SU-DHL-6 (cell line): ENCODE data around the gene CLBA1.

Experiments
- H2AFZ ChIP-seq: fragments of 200-600 bp; sonication (generic); 2 replicates; pipeline ENCODE4 v1.6.1; 2014; ENCODE audit warnings: low read depth, mild to moderate bottlenecking, moderate library complexity, mixed read lengths, antibody characterized with exemption, low read length; ENCODE audit not compliant: severe bottlenecking
- H3F3A ChIP-seq: fragments of 200-600 bp; shearing (Covaris generic); 2 replicates; pipeline ENCODE4 v1.6.0; 2016; ENCODE audit warnings: antibody characterized with exemption, mild to moderate bottlenecking; ENCODE audit not compliant: insufficient read depth
- H3K27ac ChIP-seq: fragments of 200-600 bp; sonication (generic); 2 replicates; pipeline ENCODE4 v1.5.1; 2016; ENCODE audit warnings: low read depth, mild to moderate bottlenecking, low read length, moderate library complexity, mixed read lengths
- H3K27me3 ChIP-seq: fragments of 200-600 bp; sonication (generic), shearing (Covaris generic); 2 replicates; pipeline ENCODE4 v1.6.0; 2014; ENCODE audit warnings: mild to moderate bottlenecking, low read length
- H3K36me3 ChIP-seq: fragments of 200-600 bp; sonication (generic); 2 replicates; pipeline ENCODE4 v1.6.1; 2014; ENCODE audit warnings: mild to moderate bottlenecking, low read length, mixed read lengths
- H3K4me2 ChIP-seq: fragments of 300-600, 200-600 bp; shearing (Covaris generic), sonication (generic); 2 replicates; pipeline ENCODE4 v1.6.0; 2014; ENCODE audit warnings: low read length, low read depth, mild to moderate bottlenecking; ENCODE audit not compliant: poor library complexity, severe bottlenecking
- H3K4me3 ChIP-seq: fragments of 200-600 bp; sonication (generic); 2 replicates; pipeline ENCODE4 v1.5.1; 2014; ENCODE audit warnings: antibody characterized with exemption, low read length, mild to moderate bottlenecking, mixed read lengths; ENCODE audit not compliant: insufficient read depth, poor library complexity, severe bottlenecking
- H3K79me2 ChIP-seq: fragments of 200-600 bp; sonication (generic); 2 replicates; pipeline ENCODE4 v1.6.1; 2014; ENCODE audit warnings: mild to moderate bottlenecking, low read length, moderate library complexity; ENCODE audit not compliant: insufficient read depth
- H3K9ac ChIP-seq: fragments of 200-600 bp; sonication (generic); 2 replicates; pipeline ENCODE4 v1.7.0; 2014; ENCODE audit warnings: mild to moderate bottlenecking, low read length
- H3K9me2 ChIP-seq: fragments of 200-600 bp; sonication (generic); replicated peaks from 2 replicates; pipeline ENCODE4 v1.6.1; 2014; ENCODE audit warnings: low read length; ENCODE audit not compliant: insufficient read depth
- H3K9me3 ChIP-seq: fragments of 200-600 bp; sonication (generic); 2 replicates; pipeline ENCODE4 v1.6.1; 2014; ENCODE audit warnings: low read length, mixed read lengths; ENCODE audit not compliant: insufficient read depth
- H4K20me1 ChIP-seq: fragments of 200-600 bp; sonication (generic); 2 replicates; pipeline ENCODE4 v1.6.1; 2014; ENCODE audit warnings: low read depth, mild to moderate bottlenecking, antibody characterized with exemption, low read length, moderate library complexity, mixed read lengths
- EZH2phosphoT487 ChIP-seq: fragments of 200-600 bp; sonication (generic), shearing (Covaris generic); conservative IDR thresholded peaks from 2 replicates; pipeline ENCODE4 v1.6.1; 2018; ENCODE audit warnings: mild to moderate bottlenecking, antibody characterized with exemption, low read length, moderate library complexity, mixed read lengths
- TF ChIP-seq, protein P1 (sequence below): fragments of 200-600 bp; sonication (generic); IDR thresholded peaks from one replicate; pipeline ENCODE4 v1.5.1; 2017; ENCODE audit warnings: antibody characterized with exemption, mild to moderate bottlenecking, low read length, moderate library complexity; ENCODE audit not compliant: insufficient read depth, poor library complexity, severe bottlenecking

The CLBA1 gene

DNA sequence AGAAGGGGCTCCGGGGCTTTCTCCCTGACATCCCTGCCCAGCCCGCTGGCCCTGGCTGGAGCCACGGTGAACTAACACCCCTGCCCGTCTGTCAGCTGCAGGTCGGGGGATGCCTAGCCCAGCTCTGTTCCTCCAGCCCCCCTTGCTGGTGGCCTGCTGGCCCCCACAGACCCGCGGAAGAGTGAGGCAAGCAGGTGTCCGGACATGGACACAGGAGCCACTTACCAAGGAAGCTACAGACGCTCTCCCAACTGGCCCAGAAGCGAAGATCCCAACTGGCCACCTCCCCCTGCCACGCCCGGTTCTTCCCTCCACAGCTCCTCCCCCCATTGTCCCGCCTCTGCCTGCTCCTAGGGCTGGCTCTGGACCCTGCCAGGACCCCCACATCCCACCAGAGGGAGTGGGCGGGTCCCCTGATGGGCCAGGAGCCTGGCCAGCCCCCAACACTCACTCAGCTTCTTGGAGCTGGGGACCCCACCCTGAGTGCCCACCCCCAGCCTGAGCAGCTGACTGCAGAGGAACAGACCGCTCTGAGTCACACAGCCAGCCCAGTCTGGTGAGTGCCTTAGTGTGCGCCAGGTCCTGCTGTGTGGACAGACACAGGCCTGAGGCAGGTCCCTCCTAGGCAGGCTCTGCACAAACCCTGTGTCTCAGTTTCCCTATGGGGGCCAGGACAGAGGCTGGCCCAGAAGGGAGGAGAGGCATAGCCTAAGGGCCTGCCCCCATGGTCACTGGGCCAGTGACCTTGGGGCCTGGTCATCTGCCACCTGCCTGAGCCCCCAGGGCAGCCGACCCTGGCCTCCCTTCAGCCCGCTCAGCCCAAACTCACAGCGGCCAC, 15.1 kb upstream of the CLBA1 start:
- Histone ChIP-seq H4K20me1 (no peaks in the 10 kb centered on the region), H3K9me3 (no peaks in the 10 kb centered on the region), H3K4me3 (no peak overlapping the region), H3K27ac (no peak overlapping the region), H2AFZ (no peak overlapping the region), H3K4me2 (no peak overlapping the region), H3K79me2 (no peaks in the 10 kb centered on the region), H3K36me3 (no peaks in the 10 kb centered on the region), H3K9ac (no peak overlapping the region), H3F3A (no peaks in the 10 kb centered on the region), H3K27me3 (no peaks in the 10 kb centered on the region), H3K9me2 (no peaks in the 10 kb centered on the region)
- TF ChIP-seq EZH2phosphoT487: no peak
- TF ChIP-seq, protein P1, sequence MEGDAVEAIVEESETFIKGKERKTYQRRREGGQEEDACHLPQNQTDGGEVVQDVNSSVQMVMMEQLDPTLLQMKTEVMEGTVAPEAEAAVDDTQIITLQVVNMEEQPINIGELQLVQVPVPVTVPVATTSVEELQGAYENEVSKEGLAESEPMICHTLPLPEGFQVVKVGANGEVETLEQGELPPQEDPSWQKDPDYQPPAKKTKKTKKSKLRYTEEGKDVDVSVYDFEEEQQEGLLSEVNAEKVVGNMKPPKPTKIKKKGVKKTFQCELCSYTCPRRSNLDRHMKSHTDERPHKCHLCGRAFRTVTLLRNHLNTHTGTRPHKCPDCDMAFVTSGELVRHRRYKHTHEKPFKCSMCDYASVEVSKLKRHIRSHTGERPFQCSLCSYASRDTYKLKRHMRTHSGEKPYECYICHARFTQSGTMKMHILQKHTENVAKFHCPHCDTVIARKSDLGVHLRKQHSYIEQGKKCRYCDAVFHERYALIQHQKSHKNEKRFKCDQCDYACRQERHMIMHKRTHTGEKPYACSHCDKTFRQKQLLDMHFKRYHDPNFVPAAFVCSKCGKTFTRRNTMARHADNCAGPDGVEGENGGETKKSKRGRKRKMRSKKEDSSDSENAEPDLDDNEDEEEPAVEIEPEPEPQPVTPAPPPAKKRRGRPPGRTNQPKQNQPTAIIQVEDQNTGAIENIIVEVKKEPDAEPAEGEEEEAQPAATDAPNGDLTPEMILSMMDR: no peak

DNA sequence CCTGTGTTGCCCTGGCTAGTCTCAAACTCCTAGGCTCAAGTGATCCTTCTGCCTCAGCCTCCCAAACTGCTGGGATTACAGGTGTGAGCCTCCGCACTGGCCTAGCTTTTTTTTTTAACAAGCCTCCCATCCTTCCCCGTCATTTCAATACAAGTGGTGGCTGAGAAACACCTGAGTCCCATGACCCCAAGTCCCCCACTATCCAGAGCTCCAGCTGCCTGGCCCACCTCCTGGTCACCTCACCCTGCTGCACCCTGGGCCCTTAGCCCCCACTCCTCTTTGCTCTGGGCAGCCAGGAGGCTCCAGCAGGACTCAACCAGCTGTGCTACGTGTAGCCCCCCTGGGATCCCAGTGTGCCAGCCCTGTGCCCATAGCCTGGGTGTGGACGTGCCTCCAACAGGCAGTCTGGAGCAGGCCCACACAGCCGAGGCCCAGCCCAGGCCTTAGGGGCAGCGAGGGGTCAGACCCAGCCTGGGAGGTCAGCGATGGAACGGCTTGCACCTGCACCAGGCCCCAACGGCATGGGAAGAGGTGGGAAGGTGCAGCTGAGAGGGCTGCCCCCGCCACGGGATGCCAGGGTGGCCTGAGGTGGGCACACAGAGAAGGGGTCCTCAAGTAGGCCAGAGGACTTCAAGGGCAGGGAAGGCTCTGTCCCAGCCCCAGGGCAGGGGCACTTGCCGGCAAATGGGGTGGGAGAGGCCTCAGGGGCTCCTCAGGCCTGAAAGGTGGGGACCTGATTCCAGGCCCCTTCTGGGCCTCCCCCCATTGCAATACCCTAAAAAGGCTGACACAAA, 13.9 kb upstream of the CLBA1 start:
- TF ChIP-seq, protein P1: no peak
- no peak for TF ChIP-seq EZH2phosphoT487
- no peaks in the 10 kb centered on the region for H3K9me3 ChIP-seq
- H3K4me3 ChIP-seq: no peak overlapping the region
- no peaks in the 10 kb centered on the region for H3K36me3 ChIP-seq
- no peaks in the 10 kb centered on the region for H3F3A ChIP-seq
- no peaks in the 10 kb centered on the region for H3K9me2 ChIP-seq
- H4K20me1 ChIP-seq: no peaks in the 10 kb centered on the region
- H3K27ac ChIP-seq: no peak overlapping the region
- no peaks in the 10 kb centered on the region for H3K79me2 ChIP-seq
- H3K27me3 ChIP-seq: no peaks in the 10 kb centered on the region
- H3K4me2 ChIP-seq: no peak overlapping the region
- no peak overlapping the region for H3K9ac ChIP-seq
- no peak overlapping the region for H2AFZ ChIP-seq

DNA sequence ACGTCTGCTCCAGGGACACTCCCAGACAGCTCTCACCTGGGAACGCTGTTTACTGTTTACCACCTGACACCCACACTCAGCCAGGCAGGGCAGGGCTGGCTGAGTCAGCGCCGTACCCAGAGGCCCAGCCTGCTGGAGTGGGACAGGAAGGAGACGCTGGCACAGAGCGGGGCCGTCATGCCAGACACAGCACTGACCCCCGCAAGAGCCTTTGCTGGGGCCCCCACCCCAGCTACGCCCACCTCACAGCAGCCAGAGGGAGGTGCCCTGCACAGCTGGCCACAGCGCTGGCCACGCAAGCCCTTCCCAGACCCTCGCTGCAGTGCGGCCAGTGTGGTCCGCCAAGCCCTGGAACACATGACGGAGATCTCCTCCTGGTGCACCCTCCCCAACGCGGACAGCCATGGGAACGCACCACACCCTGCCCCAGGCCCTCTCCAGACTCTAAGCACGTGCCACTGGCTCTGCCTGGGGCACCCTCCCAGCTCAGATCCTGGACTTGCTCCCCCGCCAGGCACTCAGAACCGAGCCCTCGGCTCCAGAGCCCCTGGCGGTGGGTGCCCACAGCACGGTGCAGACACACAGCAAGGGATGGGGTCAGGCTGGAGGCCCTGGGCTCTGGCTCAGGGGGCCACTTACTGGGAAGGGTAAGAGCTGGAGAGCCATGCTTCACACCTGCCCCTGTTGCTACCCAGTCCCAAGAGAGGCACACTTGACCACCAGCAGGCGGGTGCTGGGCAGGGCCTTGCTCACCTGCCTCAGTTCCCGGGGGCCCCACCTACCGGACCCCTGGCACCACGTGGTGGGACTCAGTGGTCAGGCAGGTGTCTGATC, 13.1 kb upstream of the CLBA1 start:
- no peak overlapping the region for H3K4me3 ChIP-seq
- TF ChIP-seq EZH2phosphoT487: no peak
- TF ChIP-seq, protein P1: no peak

More for the DNA sequence above, 13.1 kb upstream of the CLBA1 start:
- H3K27ac ChIP-seq: no peak overlapping the region
- H3K36me3 ChIP-seq: no peaks in the 10 kb centered on the region
- H3K27me3 ChIP-seq: no peaks in the 10 kb centered on the region
- no peak overlapping the region for H2AFZ ChIP-seq
- no peak overlapping the region for H3K9ac ChIP-seq
- no peak overlapping the region for H3K4me2 ChIP-seq
- no peaks in the 10 kb centered on the region for H3F3A ChIP-seq
- no peaks in the 10 kb centered on the region for H3K79me2 ChIP-seq
- H3K9me3 ChIP-seq: no peaks in the 10 kb centered on the region
- no peaks in the 10 kb centered on the region for H3K9me2 ChIP-seq
- H4K20me1 ChIP-seq: no peaks in the 10 kb centered on the region
